Esophagus muscularis mucosa (tissue), 4 donors: ENCODE measurements around the gene TAOK1.

Source experiments
- EP300 ChIP-seq: sonication (generic); formaldehyde crosslinking; IDR thresholded peaks from one replicate; pipeline ENCODE4 v1.6.1; 2017; ENCODE audit warnings: antibody characterized with exemption
- POLR2A ChIP-seq: fragments of 450-650 bp; IDR thresholded peaks from one replicate; pipeline ENCODE4 v1.6.1; 2017; ENCODE audit warnings: antibody characterized with exemption, moderate library complexity, mild to moderate bottlenecking, low read depth
- POLR2AphosphoS5 ChIP-seq, 2 donors: sonication (generic); formaldehyde crosslinking; IDR thresholded peaks; one replicate each; pipeline ENCODE4 v1.6.1; 2017; ENCODE audit warnings: antibody characterized with exemption in 2 of 2
- TF ChIP-seq, protein P1 (sequence below), 3 experiments: fragments of 200-600 bp in 2 of 3; fragments of 450-650 bp in 1 of 3; sonication (generic) in 2 of 3; IDR thresholded peaks; one replicate each; pipeline ENCODE4 v1.5.1; 2017 to 2019; ENCODE audit warnings: antibody characterized with exemption in 3 of 3, mild to moderate bottlenecking in 2 of 3, moderate library complexity in 1 of 3

DNA sequence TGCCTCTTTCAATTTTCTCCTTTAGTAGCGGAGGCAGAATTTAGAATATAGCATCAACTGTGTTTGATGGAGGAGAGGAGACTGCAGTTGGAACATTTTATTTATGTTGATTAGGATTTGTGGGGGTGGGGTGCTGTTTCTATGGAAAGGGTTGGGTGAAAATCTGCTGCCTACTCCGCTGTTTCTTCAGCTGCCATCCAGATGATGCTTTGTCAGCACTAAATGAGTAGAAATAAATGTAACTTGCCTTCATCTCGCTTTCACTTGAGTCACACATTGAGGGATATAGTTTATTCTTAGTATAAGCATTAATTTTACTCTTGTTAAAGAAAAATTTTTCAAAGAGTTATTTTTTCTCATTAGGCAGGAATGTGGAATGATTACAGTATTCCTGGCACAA lies 134.5 kb downstream of the TAOK1 start:
- TF ChIP-seq, protein P1, sequence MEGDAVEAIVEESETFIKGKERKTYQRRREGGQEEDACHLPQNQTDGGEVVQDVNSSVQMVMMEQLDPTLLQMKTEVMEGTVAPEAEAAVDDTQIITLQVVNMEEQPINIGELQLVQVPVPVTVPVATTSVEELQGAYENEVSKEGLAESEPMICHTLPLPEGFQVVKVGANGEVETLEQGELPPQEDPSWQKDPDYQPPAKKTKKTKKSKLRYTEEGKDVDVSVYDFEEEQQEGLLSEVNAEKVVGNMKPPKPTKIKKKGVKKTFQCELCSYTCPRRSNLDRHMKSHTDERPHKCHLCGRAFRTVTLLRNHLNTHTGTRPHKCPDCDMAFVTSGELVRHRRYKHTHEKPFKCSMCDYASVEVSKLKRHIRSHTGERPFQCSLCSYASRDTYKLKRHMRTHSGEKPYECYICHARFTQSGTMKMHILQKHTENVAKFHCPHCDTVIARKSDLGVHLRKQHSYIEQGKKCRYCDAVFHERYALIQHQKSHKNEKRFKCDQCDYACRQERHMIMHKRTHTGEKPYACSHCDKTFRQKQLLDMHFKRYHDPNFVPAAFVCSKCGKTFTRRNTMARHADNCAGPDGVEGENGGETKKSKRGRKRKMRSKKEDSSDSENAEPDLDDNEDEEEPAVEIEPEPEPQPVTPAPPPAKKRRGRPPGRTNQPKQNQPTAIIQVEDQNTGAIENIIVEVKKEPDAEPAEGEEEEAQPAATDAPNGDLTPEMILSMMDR (IDR thresholded peaks at IDR 0.05): no peak
- TF ChIP-seq POLR2A (no peak), POLR2AphosphoS5 (IDR thresholded peaks at IDR 0.05) (no peak), EP300 (no peak)
